Measurements from ENCODE around the gene KCNIP1.

GRCh38 chr5:170527991-170528390, 24.2 kb downstream of the KCNIP1 start:
- TF ChIP-seq CTCF (IDR thresholded peaks at IDR 0.05; ENCODE audit: insufficient read depth, low read depth, low read length) (no peak), EZH2 (IDR thresholded peaks at IDR 0.05; ENCODE audit: insufficient read depth, low read length) (no peak)
